Neuronal stem cell (in vitro differentiated cells): ENCODE measurements around the gene GRIN2D.

Experiments
- DNase-seq: peaks from one replicate; pipeline ENCODE4 v3.0.0-alpha.2; 2013; ENCODE audit warnings: low spot score
- H2AFZ ChIP-seq: one replicate; pipeline ENCODE4 v1.6.1; 2013; ENCODE audit warnings: mild to moderate bottlenecking, low read length, inconsistent platforms
- H2AK5ac ChIP-seq: 2 replicates; pipeline ENCODE4 v1.6.1; 2013; ENCODE audit warnings: low read depth, mild to moderate bottlenecking, inconsistent platforms, low read length, moderate library complexity, mixed read lengths
- H2BK120ac ChIP-seq: 2 replicates; pipeline ENCODE4 v1.6.1; 2013; ENCODE audit warnings: low read depth, mild to moderate bottlenecking, inconsistent platforms, low read length, moderate library complexity, mixed read lengths
- H2BK12ac ChIP-seq: one replicate; pipeline ENCODE4 v1.6.1; 2013; ENCODE audit warnings: low read length, inconsistent platforms
- H2BK15ac ChIP-seq: 2 replicates; pipeline ENCODE4 v1.6.1; 2013; ENCODE audit warnings: mild to moderate bottlenecking, low read length, inconsistent platforms, mixed read lengths
- H2BK5ac ChIP-seq: one replicate; pipeline ENCODE4 v1.6.1; 2013; ENCODE audit warnings: inconsistent platforms, mild to moderate bottlenecking, low read length, moderate library complexity
- H3K14ac ChIP-seq: one replicate; pipeline ENCODE4 v1.6.1; 2013; ENCODE audit warnings: low read length, inconsistent platforms
- H3K18ac ChIP-seq: 2 replicates; pipeline ENCODE4 v1.6.1; 2013; ENCODE audit warnings: low read length, inconsistent platforms
- H3K23ac ChIP-seq: 2 replicates; pipeline ENCODE4 v1.6.1; 2013; ENCODE audit warnings: low read depth, mild to moderate bottlenecking, mixed read lengths, low read length, inconsistent platforms; ENCODE audit not compliant: poor library complexity
- H3K27ac ChIP-seq: replicated peaks from 3 replicates; pipeline ENCODE4 v1.5.1; 2013; ENCODE audit warnings: low read length, inconsistent platforms
- H3K27me3 ChIP-seq, 3 experiments: 2 replicates each; pipeline ENCODE4 v1.6.1; 2013; ENCODE audit warnings: low read length in 3 of 3, mild to moderate bottlenecking in 2 of 3, inconsistent platforms in 1 of 3, low read depth in 1 of 3, mixed read lengths in 1 of 3, moderate library complexity in 1 of 3; ENCODE audit not compliant: control insufficient read depth in 3 of 3, insufficient read depth in 3 of 3
- H3K36me3 ChIP-seq, 2 donors: replicated peaks in 1 of 2; 2 replicates each; pipeline ENCODE4 v1.6.1; 2013; ENCODE audit warnings: low read length in 2 of 2; ENCODE audit not compliant: control insufficient read depth in 2 of 2, insufficient read depth in 2 of 2
- H3K4ac ChIP-seq: 2 replicates; pipeline ENCODE4 v1.6.1; 2013; ENCODE audit warnings: inconsistent platforms, mild to moderate bottlenecking, low read length, moderate library complexity
- H3K4me1 ChIP-seq, 2 donors: 1 replicate in 1 of 2; 2 replicates in 1 of 2; pipeline ENCODE4 v1.6.1; 2013; ENCODE audit warnings: low read length in 2 of 2, low read depth in 1 of 2; ENCODE audit not compliant: control insufficient read depth in 2 of 2, insufficient read depth in 1 of 2
- H3K4me2 ChIP-seq: one replicate; pipeline ENCODE4 v1.6.1; 2013; ENCODE audit warnings: mild to moderate bottlenecking, low read length, inconsistent platforms; ENCODE audit not compliant: insufficient read depth, poor library complexity, severe bottlenecking
- H3K4me3 ChIP-seq, 2 donors: 2 replicates each; pipeline ENCODE4 v1.5.1; 2013; ENCODE audit warnings: low read length in 2 of 2, mild to moderate bottlenecking in 2 of 2, inconsistent platforms in 1 of 2, moderate library complexity in 1 of 2
- H3K79me1 ChIP-seq: one replicate; pipeline ENCODE4 v1.6.1; 2013; ENCODE audit warnings: low read depth, mild to moderate bottlenecking, inconsistent platforms, low read length, moderate library complexity
- H3K9ac ChIP-seq: one replicate; pipeline ENCODE4 v1.6.1; 2013; ENCODE audit warnings: mild to moderate bottlenecking, low read depth, low read length, inconsistent platforms; ENCODE audit not compliant: poor library complexity
- H3K9me3 ChIP-seq, 2 donors: replicated peaks in 1 of 2; 2 replicates each; pipeline versions ENCODE3 to v1.6.1; 2013; ENCODE audit warnings: low read length in 2 of 2, mild to moderate bottlenecking in 2 of 2, inconsistent platforms in 1 of 2, low read depth in 1 of 2, mixed read lengths in 1 of 2, moderate library complexity in 1 of 2; ENCODE audit not compliant: control insufficient read depth in 2 of 2, insufficient read depth in 1 of 2
- H4K8ac ChIP-seq: one replicate; pipeline ENCODE4 v1.6.1; 2013; ENCODE audit warnings: low read depth, mild to moderate bottlenecking, inconsistent platforms, low read length, moderate library complexity
- H4K91ac ChIP-seq: one replicate; pipeline ENCODE4 v1.6.1; 2013; ENCODE audit warnings: low read length, low read depth, mild to moderate bottlenecking, inconsistent platforms; ENCODE audit not compliant: poor library complexity
- WGBS, 2 donors: extraction: QIAGEN DNeasy Blood & Tissue Kit; methylation state at CpG; one replicate each; pipeline ENCODE4 v1.1.7; 2013; ENCODE audit warnings: missing lambda C conversion rate in 2 of 2, mixed read lengths in 1 of 2; ENCODE audit not compliant: insufficient read length in 2 of 2, insufficient replicate concordance in 1 of 2; ENCODE audit errors: extremely low coverage in 2 of 2; 5-methylcytosine and 5-hydroxymethylcytosine counted together

GRIN2D gene

DNA sequence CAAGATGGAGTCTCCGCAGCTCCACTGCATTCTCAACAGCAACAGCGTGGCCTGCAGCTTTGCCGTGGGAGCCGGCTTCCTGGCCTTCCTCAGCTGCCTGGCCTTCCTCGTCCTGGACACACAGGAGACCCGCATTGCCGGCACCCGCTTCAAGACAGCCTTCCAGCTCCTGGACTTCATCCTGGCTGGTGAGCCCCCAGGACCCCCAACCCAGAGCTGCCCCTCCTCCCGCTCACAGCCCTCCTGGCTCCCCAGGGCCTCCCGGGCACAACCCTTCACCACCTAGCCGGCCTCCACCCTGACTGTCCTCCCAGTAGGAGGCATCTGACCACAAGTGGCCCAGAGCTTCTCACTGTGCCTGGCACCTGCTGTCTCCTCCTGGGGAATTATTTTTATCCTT, 19.9 kb upstream of the GRIN2D start:
- no CpG with 5 or more reads among the region's 11 CpGs for WGBS, 2 donors
- peaks cover 2 to 3% of the 10 kb centered on the region in 2 donors for H3K4me1 ChIP-seq

GRCh38 chr19:48378194-48378570, 15.3 kb upstream of the GRIN2D start:
- Histone ChIP-seq H3K79me1 (no peaks in the 10 kb centered on the region), H3K23ac (no peak overlapping the region), H3K4me2 (no peak overlapping the region), H3K9ac (no peak overlapping the region), H3K36me3 (peaks cover 9 to 19% of the 10 kb centered on the region in 2 donors), H2BK120ac (no peak overlapping the region), H3K27ac (no peak overlapping the region), H2BK15ac (no peak overlapping the region), H3K27me3 (peaks cover 0 to 4% (median 0%) of the 10 kb centered on the region in 3 experiments), H3K4me1 (no peaks in the 10 kb centered on the region), H3K4ac (no peak overlapping the region), H3K4me3 (no peak overlapping the region), H2BK5ac (no peak overlapping the region), H2AK5ac (no peak overlapping the region), H4K91ac (no peak overlapping the region), H3K18ac (no peak overlapping the region), H3K9me3 (no peaks in the 10 kb centered on the region), H4K8ac (no peak overlapping the region), H2AFZ (no peak overlapping the region), H2BK12ac (no peak overlapping the region), H3K14ac (no peak overlapping the region)
- DNase-seq: no peak
- no CpG with 5 or more reads among the region's 10 CpGs for WGBS, 2 donors

More for the DNA sequence above, 19.9 kb upstream of the GRIN2D start:
- Histone ChIP-seq H3K36me3 (peaks cover 0 to 2% of the 10 kb centered on the region in 2 donors), H2BK120ac (peak overlapping the region; percentile 65), H3K27me3 (peaks cover 0 to 20% (median 0%) of the 10 kb centered on the region in 3 experiments), H3K23ac (no peak overlapping the region), H2BK12ac (no peak overlapping the region), H3K4me2 (no peak overlapping the region), H4K8ac (no peak overlapping the region), H3K9me3 (no peaks in the 10 kb centered on the region), H4K91ac (no peak overlapping the region), H3K14ac (no peak overlapping the region), H3K18ac (peak overlapping the region; percentile 59), H2AFZ (peak overlapping the region; percentile 77), H3K9ac (peak overlapping the region; percentile 30), H3K4me3 (no peak overlapping the region), H3K27ac (no peak overlapping the region), H2BK15ac (peak overlapping the region; percentile 62), H3K79me1 (no peaks in the 10 kb centered on the region), H2AK5ac (peak overlapping the region; percentile 33), H2BK5ac (no peak overlapping the region), H3K4ac (no peak overlapping the region)
- no peak for DNase-seq

DNA sequence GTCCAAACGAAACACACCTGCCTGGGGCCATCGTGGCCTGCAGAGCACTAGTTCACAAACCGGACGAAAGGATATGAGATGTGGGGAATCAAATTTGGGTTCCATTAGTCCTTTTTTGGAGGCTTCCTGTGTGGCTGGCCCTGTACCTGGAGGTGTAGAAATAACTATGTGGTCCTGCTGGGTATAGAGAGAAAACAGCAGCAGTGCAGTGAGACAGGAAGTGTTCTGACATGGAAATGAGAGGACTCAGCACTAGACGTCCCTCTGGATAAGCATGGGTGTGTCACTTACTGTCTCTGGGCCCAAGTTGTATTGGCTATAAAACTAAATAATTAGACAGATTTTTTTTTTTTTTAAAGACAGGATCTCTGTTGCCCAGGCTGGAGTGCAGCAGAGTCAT, 14.4 kb upstream of the GRIN2D start:
- no CpG with 5 or more reads among the region's 5 CpGs for WGBS, 2 donors
- no peak for DNase-seq

GRCh38 chr19:48381178-48381950, 12.1 kb upstream of the GRIN2D start:
- Histone ChIP-seq H4K8ac (no peak overlapping the region), H2BK120ac (no peak overlapping the region), H3K27me3 (no peaks in the 10 kb centered on the region), H3K4me2 (no peak overlapping the region), H2AFZ (no peak overlapping the region), H3K23ac (no peak overlapping the region), H3K36me3 (peaks cover 32 to 48% of the 10 kb centered on the region in 2 donors), H3K4me3 (no peak overlapping the region), H3K14ac (no peak overlapping the region), H2BK12ac (no peak overlapping the region), H3K27ac (no peak overlapping the region), H3K18ac (no peak overlapping the region), H2AK5ac (no peak overlapping the region), H4K91ac (no peak overlapping the region), H3K9me3 (no peaks in the 10 kb centered on the region), H2BK5ac (no peak overlapping the region), H3K9ac (peak overlapping the region; percentile 34), H3K4ac (no peak overlapping the region), H3K79me1 (no peaks in the 10 kb centered on the region), H2BK15ac (no peak overlapping the region), H3K4me1 (no peaks in the 10 kb centered on the region)
- no CpG with 5 or more reads among the region's 11 CpGs for WGBS, 2 donors
- DNase-seq: no peak

More for the DNA sequence above, 14.4 kb upstream of the GRIN2D start:
- Histone ChIP-seq H2AFZ (no peak overlapping the region), H3K4ac (no peak overlapping the region), H3K4me3 (no peak overlapping the region), H3K27me3 (no peaks in the 10 kb centered on the region), H3K9me3 (no peaks in the 10 kb centered on the region), H3K4me1 (no peaks in the 10 kb centered on the region), H2AK5ac (no peak overlapping the region), H2BK120ac (no peak overlapping the region), H2BK12ac (no peak overlapping the region), H3K23ac (no peak overlapping the region), H3K4me2 (no peak overlapping the region), H3K14ac (no peak overlapping the region), H2BK15ac (no peak overlapping the region), H3K36me3 (peaks cover 16 to 27% of the 10 kb centered on the region in 2 donors), H3K9ac (no peak overlapping the region), H3K18ac (no peak overlapping the region), H4K8ac (no peak overlapping the region), H2BK5ac (no peak overlapping the region), H4K91ac (no peak overlapping the region), H3K27ac (no peak overlapping the region), H3K79me1 (no peaks in the 10 kb centered on the region)
